ENCODE results near the gene AUTS2. TPM values are rescaled to one million over a fixed set of nuclear protein-coding genes. Genes with fewer than 3 reads are reported as not detected.

Gene AUTS2
- total and polyA plus RNA-seq, 2 of the 8 experiments (the other 6 are each of a cell fraction or from before 2014, with no cell fraction given), result 25.9 to 101 TPM

DNA sequence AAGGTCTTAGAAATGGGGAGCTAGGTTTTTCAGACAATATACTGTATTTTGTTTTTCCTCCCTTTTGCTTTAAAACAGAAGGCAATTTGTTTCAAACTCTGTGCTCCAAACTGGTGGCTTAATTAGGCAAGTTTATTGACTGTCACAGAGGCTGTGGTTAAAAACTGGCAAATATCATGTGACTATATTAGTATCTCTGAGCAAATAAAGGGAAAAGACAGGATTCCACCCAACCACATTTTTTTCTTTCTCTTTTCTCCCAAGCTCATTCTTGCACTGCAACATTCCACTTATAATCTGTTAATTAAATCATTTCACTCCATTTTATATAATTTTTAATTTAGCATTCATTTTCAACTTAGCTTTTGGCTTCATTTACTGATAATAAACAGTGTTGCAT, 615.8 kb downstream of the AUTS2 start:
- no peak for TF ChIP-seq POLR2AphosphoS5 (IDR thresholded peaks at IDR 0.05; ENCODE audit: low read depth, low read length)
- H3K4ac ChIP-seq (replicated peaks; ENCODE audit: insufficient read length, low read depth, low read length), result no peak overlapping the region
- FAIRE-seq (no peak), DNase-seq (ENCODE audit: low read depth in 1 of 2, low spot score in 2 of 2) (no peak)
- no peaks in the 10 kb centered on the region for H3K9me3 ChIP-seq (ENCODE audit: insufficient read depth in 2 of 2, low read depth in 1 of 2, low read length in 1 of 2)
- H3K4me2 ChIP-seq (ENCODE audit: insufficient read depth in 1 of 2, low read depth in 2 of 2, low read length in 2 of 2), result no peak overlapping the region
- H4K5ac ChIP-seq (ENCODE audit: insufficient read length, low read depth, low read length), result no peak overlapping the region
- H3K4me3 ChIP-seq (ENCODE audit: extremely low read depth in 1 of 4, insufficient read depth in 2 of 4, low read depth in 3 of 4, low read length in 4 of 4), result no peak overlapping the region
- no peak overlapping the region for H3K18ac ChIP-seq (ENCODE audit: extremely low read depth, low read length)
- H3K4me1 ChIP-seq (replicated peaks in 1 of 4; ENCODE audit: control insufficient read depth in 3 of 4, insufficient read depth in 4 of 4, low read length in 3 of 4), result no peaks in the 10 kb centered on the region
- H3K79me2 ChIP-seq (ENCODE audit: control insufficient read depth in 1 of 2, insufficient read depth in 2 of 2, low read length in 2 of 2), result no peaks in the 10 kb centered on the region
- no peak overlapping the region for H3K56ac ChIP-seq (replicated peaks; ENCODE audit: insufficient read length, low read depth, low read length)
- ChIA-PET CTCF (ENCODE audit: partially characterized antibody) (interaction anchor here (0.6 to 2.3 kb wide), 3 partner anchors 20 to 346 kb away, joined by 3 to 7 read pairs (median 4); no protein-coding TSS in a partner anchor), POLR2A (ENCODE audit: partially characterized antibody) (no interaction called here)
- no peaks in the 10 kb centered on the region for H4K20me1 ChIP-seq (replicated peaks in 1 of 2; ENCODE audit: control insufficient read depth in 1 of 2, insufficient read depth in 2 of 2, low read length in 2 of 2)
- H2AFZ ChIP-seq (ENCODE audit: low read length), result no peak overlapping the region
- no peaks in the 10 kb centered on the region for H3K36me3 ChIP-seq (ENCODE audit: control insufficient read depth in 2 of 4, insufficient read depth in 4 of 4, low read length in 3 of 4)
- H3K27ac ChIP-seq (ENCODE audit: low read depth, low read length), result no peak overlapping the region
- H2BK20ac ChIP-seq (ENCODE audit: low read length), result no peak overlapping the region
- no peaks in the 10 kb centered on the region for H3K27me3 ChIP-seq (replicated peaks in 1 of 4; ENCODE audit: control insufficient read depth in 3 of 4, extremely low read depth in 1 of 4, insufficient read depth in 3 of 4, low read length in 3 of 4)
- H2BK5ac ChIP-seq (ENCODE audit: low read depth, low read length), result no peak overlapping the region
- H2BK12ac ChIP-seq (ENCODE audit: low read depth, low read length), result no peak overlapping the region
- no peak overlapping the region for H3K9ac ChIP-seq (replicated peaks in 1 of 4; ENCODE audit: extremely low read depth in 1 of 4, low read depth in 3 of 4, low read length in 3 of 4)
- H2BK15ac ChIP-seq (ENCODE audit: low read length), result no peak overlapping the region
- no peak overlapping the region for H3K23ac ChIP-seq (ENCODE audit: insufficient read length)
- no peak overlapping the region for H2BK120ac ChIP-seq (replicated peaks; ENCODE audit: low read depth, low read length)
- no peak overlapping the region for H4K91ac ChIP-seq (replicated peaks; ENCODE audit: insufficient read length, low read length)
- no peak overlapping the region for H2AK5ac ChIP-seq (ENCODE audit: low read depth, low read length)
- H4K8ac ChIP-seq (ENCODE audit: extremely low read depth, insufficient read depth, low read length), result no peak overlapping the region
- H3K14ac ChIP-seq (ENCODE audit: insufficient read length), result no peak overlapping the region
- H3K23me2 ChIP-seq (ENCODE audit: low read depth, low read length), result no peaks in the 10 kb centered on the region
- no peaks in the 10 kb centered on the region for H3K79me1 ChIP-seq (ENCODE audit: low read depth, low read length)
